ENCODE data around the gene BRS3. TPM values are rescaled to one million over a fixed set of nuclear protein-coding genes. Genes with fewer than 3 reads are reported as not detected.

The BRS3 gene
- polyA plus RNA-seq, 1 donor from 2014 or later = 0.20 TPM

GRCh38 chrX:136519069-136519468 lies 31.3 kb downstream of the BRS3 start:
- Histone ChIP-seq H3K27ac (ENCODE audit: low read length) (no peak overlapping the region), H3K9ac (ENCODE audit: low read length) (no peak overlapping the region), H3K9me2 (ENCODE audit: insufficient read depth, low read length) (no peaks in the 10 kb centered on the region), H3F3A (ENCODE audit: insufficient read depth, low read length, poor library complexity, severe bottlenecking) (no peaks in the 10 kb centered on the region), H3K9me3 (ENCODE audit: low read length) (no peaks in the 10 kb centered on the region), H3K4me3 (ENCODE audit: low read length) (no peak overlapping the region), H3K36me3 (ENCODE audit: insufficient read depth, low read length) (no peaks in the 10 kb centered on the region), H3K27me3 (ENCODE audit: insufficient read depth, low read depth, low read length) (no peaks in the 10 kb centered on the region), H3K4me2 (ENCODE audit: low read length) (no peak overlapping the region), H4K20me1 (ENCODE audit: insufficient read depth) (no peaks in the 10 kb centered on the region), H2AFZ (ENCODE audit: low read depth, low read length) (no peak overlapping the region), H3K79me2 (replicated peaks; ENCODE audit: insufficient read depth, low read length) (no peaks in the 10 kb centered on the region)
- TF ChIP-seq EP300 (conservative IDR thresholded peaks at IDR 0.05; ENCODE audit: poor library complexity, severe bottlenecking) = no peak
- no peak for TF ChIP-seq CTCF (IDR thresholded peaks at IDR 0.05; ENCODE audit: poor library complexity, severe bottlenecking)
- no peak for TF ChIP-seq MXI1 (conservative IDR thresholded peaks at IDR 0.05; ENCODE audit: poor library complexity, severe bottlenecking)
- TF ChIP-seq SMC3 (conservative IDR thresholded peaks at IDR 0.05; ENCODE audit: poor library complexity) = no peak
- no peak for TF ChIP-seq REST (IDR thresholded peaks at IDR 0.05; ENCODE audit: borderline replicate concordance)
- no peak for TF ChIP-seq POLR2AphosphoS5 (IDR thresholded peaks at IDR 0.05)
- TF ChIP-seq RAD21 (conservative IDR thresholded peaks at IDR 0.05) = no peak
- no peak for TF ChIP-seq EZH2 (IDR thresholded peaks at IDR 0.05; ENCODE audit: borderline replicate concordance, insufficient read depth, low read length, poor library complexity, severe bottlenecking)

DNA sequence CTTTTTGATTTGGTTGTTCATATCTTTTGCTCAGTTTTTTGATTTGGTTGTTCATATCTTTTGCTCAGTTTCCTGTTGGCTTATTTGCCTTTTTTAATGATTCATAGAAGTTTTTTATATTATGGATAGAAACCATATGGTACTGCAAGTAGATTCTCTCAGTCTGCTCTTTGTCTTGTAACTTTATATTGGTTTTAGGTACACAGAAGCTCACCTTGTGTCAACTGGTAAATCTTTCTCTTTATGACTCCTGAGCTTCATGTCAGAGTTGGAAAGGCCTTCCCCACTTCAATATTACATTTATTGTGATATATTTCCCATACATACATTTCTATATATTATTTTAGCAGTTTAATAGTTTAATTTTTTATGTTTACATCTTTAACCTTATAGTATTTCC lies 36.0 kb downstream of the BRS3 start:
- no peaks in the 10 kb centered on the region for H3K27me3 ChIP-seq (ENCODE audit: insufficient read depth, low read depth, low read length)
- H3K9ac ChIP-seq (ENCODE audit: low read length) = no peak overlapping the region
- no peak overlapping the region for H3K4me3 ChIP-seq (ENCODE audit: low read length)
- H2AFZ ChIP-seq (ENCODE audit: low read depth, low read length) = no peak overlapping the region
- H3F3A ChIP-seq (ENCODE audit: insufficient read depth, low read length, poor library complexity, severe bottlenecking) = no peaks in the 10 kb centered on the region
- no peak overlapping the region for H3K4me2 ChIP-seq (ENCODE audit: low read length)
- no peaks in the 10 kb centered on the region for H3K79me2 ChIP-seq (replicated peaks; ENCODE audit: insufficient read depth, low read length)
- H3K9me2 ChIP-seq (ENCODE audit: insufficient read depth, low read length) = no peaks in the 10 kb centered on the region
- no peak overlapping the region for H3K27ac ChIP-seq (ENCODE audit: low read length)
- H3K9me3 ChIP-seq (ENCODE audit: low read length) = no peaks in the 10 kb centered on the region
- TF ChIP-seq RAD21 (conservative IDR thresholded peaks at IDR 0.05) (no peak), EZH2 (IDR thresholded peaks at IDR 0.05; ENCODE audit: borderline replicate concordance, insufficient read depth, low read length, poor library complexity, severe bottlenecking) (no peak), TAF1 (IDR thresholded peaks at IDR 0.05; ENCODE audit: low read depth) (no peak), REST (IDR thresholded peaks at IDR 0.05; ENCODE audit: borderline replicate concordance) (no peak), POLR2AphosphoS5 (IDR thresholded peaks at IDR 0.05) (no peak), SMC3 (conservative IDR thresholded peaks at IDR 0.05; ENCODE audit: poor library complexity) (no peak), EP300 (conservative IDR thresholded peaks at IDR 0.05; ENCODE audit: poor library complexity, severe bottlenecking) (no peak), CTCF (IDR thresholded peaks at IDR 0.05; ENCODE audit: poor library complexity, severe bottlenecking) (no peak), MXI1 (conservative IDR thresholded peaks at IDR 0.05; ENCODE audit: poor library complexity, severe bottlenecking) (no peak)
- no peaks in the 10 kb centered on the region for H4K20me1 ChIP-seq (ENCODE audit: insufficient read depth)
- no peaks in the 10 kb centered on the region for H3K36me3 ChIP-seq (ENCODE audit: insufficient read depth, low read length)

All from neural cell (in vitro differentiated cells).